SK-N-SH (cell line): Measurements from ENCODE around the gene PCBD2. TPM values are rescaled to one million over a fixed set of nuclear protein-coding genes. Genes with fewer than 3 reads are reported as not detected.
A peak's percentile ranks its signal among the peaks of the same experiment; 100 is the strongest.
"Not testable (repeated sequence)": the region's sequence is repeated elsewhere in the genome, so short reads cannot be mapped to it uniquely, and the experiment has no call there.

ENCODE experiments used
- CTCF ChIA-PET: fragments of 300-600, 350-600 bp; formaldehyde crosslinking; extraction: SDS; loops from one replicate; lab custom pipeline; 2021; lab: Yijun Ruan, JAX
- POLR2A ChIA-PET: fragments of 350-600 bp; sonication (Branson Sonifier 250); formaldehyde crosslinking; extraction: SDS; loops from one replicate; lab custom pipeline; 2020; ENCODE audit warnings: antibody characterized with exemption, inconsistent platforms; lab: Yijun Ruan, JAX
- DNase-seq: peaks from one replicate; pipeline ENCODE4 v3.0.0; 2012
- H2AFZ ChIP-seq: fragments of 200-600 bp; sonication (generic); 2 replicates; pipeline ENCODE4 v1.8.1; 2016; ENCODE audit warnings: antibody characterized with exemption, mild to moderate bottlenecking, low read depth
- H3F3A ChIP-seq: fragments of 200-600 bp; sonication (generic); replicated peaks from 2 replicates; pipeline ENCODE3; 2016; ENCODE audit warnings: antibody characterized with exemption, mild to moderate bottlenecking; ENCODE audit not compliant: insufficient read depth
- H3K27ac ChIP-seq, 2 experiments: fragments of 200-500 bp in 1 of 2; fragments of 200-600 bp in 1 of 2; sonication (Bioruptor generic) in 1 of 2; sonication (generic), shearing (Covaris generic) in 1 of 2; 2 replicates each; pipeline versions ENCODE4 v1.5.1 to v1.6.1; 2014 to 2016; ENCODE audit warnings: low read depth in 2 of 2, inconsistent platforms in 1 of 2, low read length in 1 of 2, mild to moderate bottlenecking in 1 of 2, mixed read lengths in 1 of 2
- H3K27me3 ChIP-seq: fragments of 200-600 bp; sonication (generic), shearing (Covaris generic); 2 replicates; pipeline ENCODE4 v1.6.1; 2016; ENCODE audit warnings: mixed run types; ENCODE audit not compliant: insufficient read depth
- H3K36me3 ChIP-seq, 2 experiments: fragments of 200-500 bp in 1 of 2; fragments of 200-600 bp in 1 of 2; sonication (Bioruptor generic) in 1 of 2; sonication (generic) in 1 of 2; replicated peaks in 1 of 2; 2 replicates each; pipeline versions ENCODE3 to v1.5.1; 2014 to 2016; ENCODE audit warnings: low read length in 1 of 2, mild to moderate bottlenecking in 1 of 2; ENCODE audit not compliant: insufficient read depth in 2 of 2, control insufficient read depth in 1 of 2
- H3K4me1 ChIP-seq, 2 experiments: fragments of 200-500 bp in 1 of 2; fragments of 200-600 bp in 1 of 2; sonication (Bioruptor generic) in 1 of 2; sonication (generic), shearing (Covaris generic) in 1 of 2; 2 replicates each; pipeline versions ENCODE4 v1.5.1 to v1.6.1; 2014 to 2016; ENCODE audit warnings: low read depth in 1 of 2, low read length in 1 of 2, mixed run types in 1 of 2; ENCODE audit not compliant: insufficient read depth in 2 of 2, control insufficient read depth in 1 of 2
- H3K4me2 ChIP-seq: fragments of 200-600 bp; sonication (generic), shearing (Covaris generic); 2 replicates; pipeline ENCODE4 v1.6.1; 2017; ENCODE audit warnings: mixed run types
- H3K4me3 ChIP-seq, 2 experiments: fragments of 200-500 bp in 1 of 2; fragments of 200-600 bp in 1 of 2; sonication (Bioruptor generic) in 1 of 2; sonication (generic), shearing (Covaris generic) in 1 of 2; 2 replicates each; pipeline versions ENCODE4 v1.5.1 to v1.8.1; 2014 to 2016; ENCODE audit warnings: low read depth in 2 of 2, inconsistent platforms in 1 of 2, low read length in 1 of 2, mild to moderate bottlenecking in 1 of 2, mixed read lengths in 1 of 2, moderate library complexity in 1 of 2
- H3K79me2 ChIP-seq: fragments of 200-600 bp; sonication (generic); 2 replicates; pipeline ENCODE4 v1.8.1; 2017; ENCODE audit warnings: mild to moderate bottlenecking; ENCODE audit not compliant: insufficient read depth
- H3K9ac ChIP-seq: fragments of 200-600 bp; sonication (generic); 2 replicates; pipeline ENCODE4 v1.6.1; 2017; ENCODE audit warnings: mixed run types
- H3K9me2 ChIP-seq: fragments of 200-600 bp; sonication (generic); 2 replicates; pipeline ENCODE4 v1.6.1; 2017; ENCODE audit warnings: mixed run types
- H3K9me3 ChIP-seq: fragments of 200-600 bp; sonication (generic); 2 replicates; pipeline ENCODE4 v1.6.1; 2017; ENCODE audit warnings: mixed run types, mild to moderate bottlenecking, moderate library complexity
- H4K20me1 ChIP-seq: fragments of 200-600 bp; sonication (generic); 2 replicates; pipeline ENCODE4 v1.6.1; 2017; ENCODE audit warnings: mild to moderate bottlenecking, mixed run types; ENCODE audit not compliant: insufficient read depth
- CTCF ChIP-seq: fragments of 200-600 bp; sonication (generic); IDR thresholded peaks from 2 replicates; pipeline ENCODE4 v1.6.1; 2017; ENCODE audit warnings: antibody characterized with exemption, mild to moderate bottlenecking, moderate library complexity
- EZH2phosphoT487 ChIP-seq: fragments of 200-600 bp; sonication (generic); IDR thresholded peaks from 2 replicates; pipeline ENCODE4 v1.6.1; 2017; ENCODE audit warnings: low read depth, mixed run types, mild to moderate bottlenecking, antibody characterized with exemption, moderate library complexity, borderline replicate concordance
- GABPA ChIP-seq: IDR thresholded peaks from 2 replicates; pipeline ENCODE4 v1.4.0; 2012; ENCODE audit warnings: low read depth, mild to moderate bottlenecking
- GATA2 ChIP-seq: sonication (generic); formaldehyde crosslinking; IDR thresholded peaks from 2 replicates; pipeline ENCODE4 v1.5.0; 2020; ENCODE audit warnings: mild to moderate bottlenecking, missing genetic modification reagents
- IRF3 ChIP-seq: fragments of 150-350 bp; IDR thresholded peaks from 2 replicates; pipeline ENCODE4 v1.6.1; 2016; ENCODE audit warnings: mild to moderate bottlenecking, low read depth, low read length
- MXI1 ChIP-seq: IDR thresholded peaks from 2 replicates; pipeline ENCODE4 v1.6.1; 2012; ENCODE audit warnings: mild to moderate bottlenecking, low read depth, low read length, improper control_type of control experiment
- NFIC ChIP-seq: IDR thresholded peaks from 2 replicates; pipeline ENCODE4 v1.4.0; 2012; ENCODE audit warnings: borderline replicate concordance
- POLR2AphosphoS5 ChIP-seq: IDR thresholded peaks from 2 replicates; pipeline ENCODE4 v1.6.1; 2012; ENCODE audit warnings: low read depth, low read length
- RFX5 ChIP-seq: IDR thresholded peaks from 2 replicates; pipeline ENCODE4 v1.6.1; 2012; ENCODE audit warnings: mild to moderate bottlenecking, improper control_type of control experiment, low read length
- TAF1 ChIP-seq: IDR thresholded peaks from 2 replicates; pipeline ENCODE4 v1.6.1; 2012; ENCODE audit warnings: low read depth, mild to moderate bottlenecking, low read length, moderate library complexity, borderline replicate concordance
- TCF12 ChIP-seq: IDR thresholded peaks from 2 replicates; pipeline ENCODE4 v1.4.0; 2012
- YY1 ChIP-seq: IDR thresholded peaks from 2 replicates; pipeline ENCODE4 v1.4.0; 2012; ENCODE audit warnings: low read depth, mild to moderate bottlenecking
- WGBS: methylation state at CpG from one replicate; pipeline ENCODE4 v1.1.6; 2017; ENCODE audit warnings: low lambda C conversion rate; 5-methylcytosine and 5-hydroxymethylcytosine counted together
- polyA plus RNA-seq, 3 experiments: library from polyadenylated mRNA; depleted of rRNA; stranded (reverse); fragments of >200 nt; gene quantifications; 2 replicates each; pipeline ENCODE4 v1.2.3, GENCODE V29; 2012
- TF ChIP-seq, protein P1 (sequence below): IDR thresholded peaks from 2 replicates; pipeline ENCODE4 v1.6.1; 2012; ENCODE audit warnings: mild to moderate bottlenecking, low read depth, low read length, moderate library complexity
- TF ChIP-seq, protein P2 (sequence below): IDR thresholded peaks from 2 replicates; pipeline ENCODE4 v1.4.0; 2012; ENCODE audit warnings: low read depth, borderline replicate concordance

The PCBD2 gene
- polyA plus RNA-seq, 1 of the 3 experiments (the other 2 are of a cell fraction): 5.1 TPM

GRCh38 chr5:134990183-134990582, 85.3 kb downstream of the PCBD2 start:
- H3K79me2 ChIP-seq, H3K4me3 ChIP-seq, H3K27me3 ChIP-seq, H3K9me3 ChIP-seq, H3K27ac ChIP-seq, CTCF ChIA-PET, POLR2A ChIA-PET, H3K4me2 ChIP-seq, DNase-seq, H2AFZ ChIP-seq, H3K9ac ChIP-seq, H3F3A ChIP-seq, H4K20me1 ChIP-seq, H3K9me2 ChIP-seq, H3K36me3 ChIP-seq, H3K4me1 ChIP-seq: not testable (repeated sequence)
- WGBS: 58% methylated on average over 5 of the region's 5 CpGs

DNA sequence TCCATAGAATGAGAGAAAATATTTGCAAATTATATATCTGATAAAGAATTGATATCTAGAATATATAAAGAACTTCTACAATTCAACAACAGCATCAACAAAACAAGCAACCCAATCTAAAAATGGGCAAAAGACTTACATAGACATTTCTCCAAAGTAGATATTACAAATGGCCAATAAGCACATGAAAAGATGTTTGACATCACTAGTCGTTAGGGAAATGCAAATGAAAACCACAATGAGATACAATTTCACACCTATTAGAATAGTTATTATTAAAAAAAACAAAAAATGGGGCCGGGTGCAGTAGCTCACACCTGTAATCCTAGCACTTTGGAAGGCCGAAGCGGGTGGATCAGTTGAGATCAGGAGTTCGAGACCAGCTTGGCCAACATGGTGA, 87.2 kb downstream of the PCBD2 start:
- no peaks in the 10 kb centered on the region for H3K36me3 ChIP-seq
- no peak overlapping the region for H2AFZ ChIP-seq
- H3K9ac ChIP-seq: no peak overlapping the region
- CTCF ChIA-PET: no interaction called here
- no peaks in the 10 kb centered on the region for H3K4me1 ChIP-seq
- no peaks in the 10 kb centered on the region for H3F3A ChIP-seq
- H3K27ac ChIP-seq: no peak overlapping the region
- 62% methylated on average over 5 of the region's 5 CpGs for WGBS
- no peaks in the 10 kb centered on the region for H3K79me2 ChIP-seq
- no peaks in the 10 kb centered on the region for H3K27me3 ChIP-seq
- POLR2A ChIA-PET: no interaction called here
- no peaks in the 10 kb centered on the region for H3K9me3 ChIP-seq
- DNase-seq: no peak
- H3K4me3 ChIP-seq: no peak overlapping the region
- no peak overlapping the region for H3K4me2 ChIP-seq
- TF ChIP-seq YY1 (no peak), TCF12 (no peak), RFX5 (peak; percentile 88), POLR2AphosphoS5 (no peak)
- TF ChIP-seq, protein P1, sequence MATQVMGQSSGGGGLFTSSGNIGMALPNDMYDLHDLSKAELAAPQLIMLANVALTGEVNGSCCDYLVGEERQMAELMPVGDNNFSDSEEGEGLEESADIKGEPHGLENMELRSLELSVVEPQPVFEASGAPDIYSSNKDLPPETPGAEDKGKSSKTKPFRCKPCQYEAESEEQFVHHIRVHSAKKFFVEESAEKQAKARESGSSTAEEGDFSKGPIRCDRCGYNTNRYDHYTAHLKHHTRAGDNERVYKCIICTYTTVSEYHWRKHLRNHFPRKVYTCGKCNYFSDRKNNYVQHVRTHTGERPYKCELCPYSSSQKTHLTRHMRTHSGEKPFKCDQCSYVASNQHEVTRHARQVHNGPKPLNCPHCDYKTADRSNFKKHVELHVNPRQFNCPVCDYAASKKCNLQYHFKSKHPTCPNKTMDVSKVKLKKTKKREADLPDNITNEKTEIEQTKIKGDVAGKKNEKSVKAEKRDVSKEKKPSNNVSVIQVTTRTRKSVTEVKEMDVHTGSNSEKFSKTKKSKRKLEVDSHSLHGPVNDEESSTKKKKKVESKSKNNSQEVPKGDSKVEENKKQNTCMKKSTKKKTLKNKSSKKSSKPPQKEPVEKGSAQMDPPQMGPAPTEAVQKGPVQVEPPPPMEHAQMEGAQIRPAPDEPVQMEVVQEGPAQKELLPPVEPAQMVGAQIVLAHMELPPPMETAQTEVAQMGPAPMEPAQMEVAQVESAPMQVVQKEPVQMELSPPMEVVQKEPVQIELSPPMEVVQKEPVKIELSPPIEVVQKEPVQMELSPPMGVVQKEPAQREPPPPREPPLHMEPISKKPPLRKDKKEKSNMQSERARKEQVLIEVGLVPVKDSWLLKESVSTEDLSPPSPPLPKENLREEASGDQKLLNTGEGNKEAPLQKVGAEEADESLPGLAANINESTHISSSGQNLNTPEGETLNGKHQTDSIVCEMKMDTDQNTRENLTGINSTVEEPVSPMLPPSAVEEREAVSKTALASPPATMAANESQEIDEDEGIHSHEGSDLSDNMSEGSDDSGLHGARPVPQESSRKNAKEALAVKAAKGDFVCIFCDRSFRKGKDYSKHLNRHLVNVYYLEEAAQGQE: no peak
- no peaks in the 10 kb centered on the region for H3K9me2 ChIP-seq
- no peaks in the 10 kb centered on the region for H4K20me1 ChIP-seq

GRCh38 chr5:134993161-134993560, 88.2 kb downstream of the PCBD2 start:
- Histone ChIP-seq H3K36me3 (no peaks in the 10 kb centered on the region), H3F3A (no peaks in the 10 kb centered on the region), H3K4me2 (no peak overlapping the region), H3K4me1 (no peaks in the 10 kb centered on the region), H3K27ac (no peak overlapping the region), H3K9ac (no peak overlapping the region), H3K27me3 (no peaks in the 10 kb centered on the region), H2AFZ (no peak overlapping the region), H3K9me3 (no peaks in the 10 kb centered on the region), H3K79me2 (no peaks in the 10 kb centered on the region), H3K4me3 (no peak overlapping the region), H4K20me1 (no peaks in the 10 kb centered on the region), H3K9me2 (no peaks in the 10 kb centered on the region)
- CTCF ChIA-PET: no interaction called here
- POLR2A ChIA-PET: no interaction called here
- WGBS: 86% methylated on average over 2 of the region's 2 CpGs
- no peak for DNase-seq
- TF ChIP-seq EZH2phosphoT487 (no peak), YY1 (no peak), IRF3 (no peak), GATA2 (CRISPR knock-in tag) (no peak), NFIC (no peak), GABPA (no peak), MXI1 (no peak), TAF1 (no peak), TCF12 (no peak), CTCF (no peak)
- TF ChIP-seq, protein P2, sequence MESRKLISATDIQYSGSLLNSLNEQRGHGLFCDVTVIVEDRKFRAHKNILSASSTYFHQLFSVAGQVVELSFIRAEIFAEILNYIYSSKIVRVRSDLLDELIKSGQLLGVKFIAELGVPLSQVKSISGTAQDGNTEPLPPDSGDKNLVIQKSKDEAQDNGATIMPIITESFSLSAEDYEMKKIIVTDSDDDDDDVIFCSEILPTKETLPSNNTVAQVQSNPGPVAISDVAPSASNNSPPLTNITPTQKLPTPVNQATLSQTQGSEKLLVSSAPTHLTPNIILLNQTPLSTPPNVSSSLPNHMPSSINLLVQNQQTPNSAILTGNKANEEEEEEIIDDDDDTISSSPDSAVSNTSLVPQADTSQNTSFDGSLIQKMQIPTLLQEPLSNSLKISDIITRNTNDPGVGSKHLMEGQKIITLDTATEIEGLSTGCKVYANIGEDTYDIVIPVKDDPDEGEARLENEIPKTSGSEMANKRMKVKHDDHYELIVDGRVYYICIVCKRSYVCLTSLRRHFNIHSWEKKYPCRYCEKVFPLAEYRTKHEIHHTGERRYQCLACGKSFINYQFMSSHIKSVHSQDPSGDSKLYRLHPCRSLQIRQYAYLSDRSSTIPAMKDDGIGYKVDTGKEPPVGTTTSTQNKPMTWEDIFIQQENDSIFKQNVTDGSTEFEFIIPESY: no peak
